Measurements from ENCODE around the gene TMOD4. TPM values are rescaled to one million over a fixed set of nuclear protein-coding genes. Genes with fewer than 3 reads are reported as not detected.

The TMOD4 gene
- total and polyA plus RNA-seq, 2 experiments from 2014 or later, result 1.3 TPM; not detected in 1

DNA sequence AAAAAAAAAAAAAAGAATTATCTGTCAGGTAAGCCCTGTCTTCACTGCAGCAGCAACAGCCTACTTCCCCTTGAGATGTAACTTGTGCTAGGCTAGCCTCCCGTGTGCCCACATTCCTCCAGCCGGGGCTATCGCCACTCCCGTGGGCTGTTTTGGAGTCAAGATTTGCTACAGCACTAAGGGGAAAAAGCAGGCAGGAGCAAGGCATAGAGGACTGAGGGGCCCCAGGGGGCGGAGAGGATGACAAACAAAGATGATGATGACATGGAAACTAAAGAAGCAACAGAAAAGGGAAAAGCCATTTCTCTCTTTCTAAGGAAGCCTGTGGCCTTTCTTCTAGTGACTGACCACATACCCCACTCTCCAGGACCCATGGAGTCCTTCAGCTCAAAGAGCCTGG lies 17.5 kb downstream of the TMOD4 start (continued):
- TF ChIP-seq ZNF462 (CRISPR knock-in tag; IDR thresholded peaks at IDR 0.05) (no peak), EZH2 (IDR thresholded peaks at IDR 0.05; ENCODE audit: low read depth, unreplicated experiment) (no peak), ZNF331 (CRISPR knock-in tag; IDR thresholded peaks at IDR 0.05; ENCODE audit: low read depth) (no peak), STAT1 (IDR thresholded peaks at IDR 0.05; ENCODE audit: unreplicated experiment) (no peak), JUNB (IDR thresholded peaks at IDR 0.05; ENCODE audit: unreplicated experiment) (no peak), POLR2AphosphoS5 (IDR thresholded peaks at IDR 0.05; ENCODE audit: low read depth) (no peak)

- Histone ChIP-seq H3K36me3 (ENCODE audit: insufficient read depth) (0 out of 2 replicates have a peak, but pooled peaks cover 6% of the 10 kb centered on the region), H3K27ac (ENCODE audit: low read depth) (peak overlapping the region; percentile 32; the same call in 1 of the 2 replicates), H4K20me1 (replicated peaks; ENCODE audit: insufficient read depth) (no peaks in the 10 kb centered on the region), H3K4me3 (no peak overlapping the region), H3F3A (replicated peaks; ENCODE audit: low read depth) (no peaks in the 10 kb centered on the region; the same call in 1 of the 2 replicates), H3K79me2 (replicated peaks; ENCODE audit: insufficient read depth) (no peaks in the 10 kb centered on the region), H3K4me1 (ENCODE audit: insufficient read depth) (peaks cover 5% of the 10 kb centered on the region; the same call in 1 of the 2 replicates), H3K9me2 (ENCODE audit: insufficient read depth) (no peaks in the 10 kb centered on the region), H3K4me2 (peak overlapping the region; percentile 55; the same call in 1 of the 2 replicates), H3K27me3 (ENCODE audit: insufficient read depth) (no peaks in the 10 kb centered on the region), H2AFZ (no peak overlapping the region)
- Mint-ChIP-seq H3K27me3 (ENCODE audit: insufficient read depth, low read depth, poor library complexity) (peaks cover 11% of the 10 kb centered on the region), H3K27ac (no peak overlapping the region), H3K4me3 (no peak overlapping the region), H3K4me1 (peaks cover 12% of the 10 kb centered on the region; the same call in 2 of the 3 replicates), H3K9me3 (no peaks in the 10 kb centered on the region), H3K36me3 (ENCODE audit: low read depth) (peaks cover 13% of the 10 kb centered on the region)
- DNase-seq (ENCODE audit: low spot score) (no peak), ATAC-seq (no peak)
- no peak for TF ChIP-seq POLR2AphosphoS5 (IDR thresholded peaks at IDR 0.05; ENCODE audit: low read depth)
- no peak for TF ChIP-seq CREB1 (CRISPR knock-in tag; IDR thresholded peaks at IDR 0.05; ENCODE audit: low read depth)
- no peak for TF ChIP-seq STAT1 (IDR thresholded peaks at IDR 0.05; ENCODE audit: unreplicated experiment)
- no peak for TF ChIP-seq ZNF331 (CRISPR knock-in tag; IDR thresholded peaks at IDR 0.05; ENCODE audit: low read depth)
- no peak for TF ChIP-seq NANOG (IDR thresholded peaks at IDR 0.05; ENCODE audit: borderline replicate concordance)
- no peak for TF ChIP-seq EZH2 (IDR thresholded peaks at IDR 0.05; ENCODE audit: low read depth, unreplicated experiment)
- no peak for TF ChIP-seq JUNB (IDR thresholded peaks at IDR 0.05; ENCODE audit: unreplicated experiment)
- TF ChIP-seq ETS1 (IDR thresholded peaks at IDR 0.05), result no peak
These were observed 18.7 kb downstream of the TMOD4 start for GRCh38 chr1:151157067-151157531.
